WTC11 (cell line): ENCODE results near the gene CD46.

Source experiments
- ZNF263 ChIP-seq: sonication (generic); formaldehyde crosslinking; IDR thresholded peaks from 2 replicates; pipeline ENCODE4 v1.8.1; 2022; ENCODE audit warnings: low read depth, mild to moderate bottlenecking, moderate library complexity, missing genetic modification reagents
- TF ChIP-seq, protein P1 (sequence below): fragments of 250-450 bp; sonication (Bioruptor Pico); IDR thresholded peaks from 2 replicates; pipeline ENCODE4 v1.9.0; 2021; ENCODE audit warnings: mild to moderate bottlenecking, borderline replicate concordance
- TF ChIP-seq, protein P2 (sequence below): sonication (generic); formaldehyde crosslinking; IDR thresholded peaks from 2 replicates; pipeline ENCODE4 v1.8.1; 2023; ENCODE audit warnings: mild to moderate bottlenecking, missing genetic modification reagents, moderate library complexity

DNA sequence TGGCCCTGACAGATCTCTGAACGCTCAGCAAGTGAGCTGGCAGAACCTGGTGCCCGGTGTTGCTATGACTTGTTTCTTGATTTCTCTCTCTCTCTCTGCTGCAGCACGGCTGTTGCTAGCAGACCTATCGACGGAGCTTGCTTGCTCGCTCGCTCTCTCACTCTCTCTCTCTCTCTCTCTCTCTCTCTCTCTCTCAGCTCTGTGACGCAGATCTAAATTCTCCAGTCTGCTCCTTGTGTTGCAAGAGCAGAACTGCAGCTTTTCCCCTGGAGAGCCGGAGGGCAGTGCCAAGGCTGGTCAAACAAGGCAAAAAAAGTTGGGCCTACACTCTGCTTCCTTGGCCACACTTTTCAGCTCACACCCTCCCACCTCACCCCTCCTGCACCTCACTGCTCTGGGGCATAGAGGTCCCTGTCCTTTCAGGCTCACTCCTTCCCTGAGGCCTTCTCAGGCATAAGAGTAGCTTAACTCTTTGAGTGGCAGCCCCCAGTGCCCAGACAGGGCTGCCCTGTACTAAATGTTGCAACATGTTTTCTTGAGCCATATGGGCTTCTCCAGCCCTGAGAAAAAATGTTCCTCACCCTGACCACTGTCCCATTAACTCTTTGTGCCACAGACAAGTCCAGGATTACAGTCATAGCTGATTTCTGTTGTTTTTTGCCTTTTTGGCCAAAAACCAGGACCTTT, 72.2 kb downstream of the CD46 start:
- TF ChIP-seq, protein P1, sequence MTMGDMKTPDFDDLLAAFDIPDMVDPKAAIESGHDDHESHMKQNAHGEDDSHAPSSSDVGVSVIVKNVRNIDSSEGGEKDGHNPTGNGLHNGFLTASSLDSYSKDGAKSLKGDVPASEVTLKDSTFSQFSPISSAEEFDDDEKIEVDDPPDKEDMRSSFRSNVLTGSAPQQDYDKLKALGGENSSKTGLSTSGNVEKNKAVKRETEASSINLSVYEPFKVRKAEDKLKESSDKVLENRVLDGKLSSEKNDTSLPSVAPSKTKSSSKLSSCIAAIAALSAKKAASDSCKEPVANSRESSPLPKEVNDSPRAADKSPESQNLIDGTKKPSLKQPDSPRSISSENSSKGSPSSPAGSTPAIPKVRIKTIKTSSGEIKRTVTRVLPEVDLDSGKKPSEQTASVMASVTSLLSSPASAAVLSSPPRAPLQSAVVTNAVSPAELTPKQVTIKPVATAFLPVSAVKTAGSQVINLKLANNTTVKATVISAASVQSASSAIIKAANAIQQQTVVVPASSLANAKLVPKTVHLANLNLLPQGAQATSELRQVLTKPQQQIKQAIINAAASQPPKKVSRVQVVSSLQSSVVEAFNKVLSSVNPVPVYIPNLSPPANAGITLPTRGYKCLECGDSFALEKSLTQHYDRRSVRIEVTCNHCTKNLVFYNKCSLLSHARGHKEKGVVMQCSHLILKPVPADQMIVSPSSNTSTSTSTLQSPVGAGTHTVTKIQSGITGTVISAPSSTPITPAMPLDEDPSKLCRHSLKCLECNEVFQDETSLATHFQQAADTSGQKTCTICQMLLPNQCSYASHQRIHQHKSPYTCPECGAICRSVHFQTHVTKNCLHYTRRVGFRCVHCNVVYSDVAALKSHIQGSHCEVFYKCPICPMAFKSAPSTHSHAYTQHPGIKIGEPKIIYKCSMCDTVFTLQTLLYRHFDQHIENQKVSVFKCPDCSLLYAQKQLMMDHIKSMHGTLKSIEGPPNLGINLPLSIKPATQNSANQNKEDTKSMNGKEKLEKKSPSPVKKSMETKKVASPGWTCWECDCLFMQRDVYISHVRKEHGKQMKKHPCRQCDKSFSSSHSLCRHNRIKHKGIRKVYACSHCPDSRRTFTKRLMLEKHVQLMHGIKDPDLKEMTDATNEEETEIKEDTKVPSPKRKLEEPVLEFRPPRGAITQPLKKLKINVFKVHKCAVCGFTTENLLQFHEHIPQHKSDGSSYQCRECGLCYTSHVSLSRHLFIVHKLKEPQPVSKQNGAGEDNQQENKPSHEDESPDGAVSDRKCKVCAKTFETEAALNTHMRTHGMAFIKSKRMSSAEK (CRISPR knock-in tag): no peak
- TF ChIP-seq ZNF263: no peak
- TF ChIP-seq, protein P2, sequence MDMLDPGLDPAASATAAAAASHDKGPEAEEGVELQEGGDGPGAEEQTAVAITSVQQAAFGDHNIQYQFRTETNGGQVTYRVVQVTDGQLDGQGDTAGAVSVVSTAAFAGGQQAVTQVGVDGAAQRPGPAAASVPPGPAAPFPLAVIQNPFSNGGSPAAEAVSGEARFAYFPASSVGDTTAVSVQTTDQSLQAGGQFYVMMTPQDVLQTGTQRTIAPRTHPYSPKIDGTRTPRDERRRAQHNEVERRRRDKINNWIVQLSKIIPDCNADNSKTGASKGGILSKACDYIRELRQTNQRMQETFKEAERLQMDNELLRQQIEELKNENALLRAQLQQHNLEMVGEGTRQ (CRISPR knock-in tag): no peak
